Dermis microvascular lymphatic vessel endothelial cell (primary cell): ENCODE data around the gene RSPH1. TPM values are rescaled to one million over a fixed set of nuclear protein-coding genes. Genes with fewer than 3 reads are reported as not detected.

Experiments
- DNase-seq, 2 donors: peaks; one replicate each; pipeline versions ENCODE4 v3.0.0 to v3.0.0-alpha.2; 2010; ENCODE audit warnings: low read depth in 2 of 2
- total RNA-seq: library from RNA; depleted of rRNA; stranded (reverse); fragments of >200 nt; gene quantifications from 2 replicates; pipeline ENCODE4 v1.2.1, GENCODE V29; 2014

The RSPH1 gene
- total RNA-seq, 1 donor from 2014 or later, result not detected

DNA sequence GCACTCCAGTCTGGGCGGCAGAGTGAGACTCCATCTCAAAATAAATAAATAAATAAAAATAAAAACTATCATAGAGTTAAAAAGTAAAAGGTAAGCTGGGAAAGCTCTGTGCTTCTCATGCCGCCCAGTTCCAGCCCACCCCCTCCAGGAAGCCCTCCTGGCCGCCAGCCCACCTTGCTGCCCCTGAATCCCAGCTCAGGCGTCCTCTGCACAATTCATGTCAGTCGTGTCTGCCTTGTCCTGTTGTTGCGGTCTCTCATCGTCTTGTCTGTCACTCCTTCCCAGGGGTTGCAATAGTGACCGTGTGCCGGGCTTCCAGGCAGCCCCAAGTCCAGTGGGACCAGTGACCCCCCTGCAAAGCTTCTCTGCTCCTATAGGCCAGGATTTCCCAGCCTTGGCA is 44.1 kb downstream of the RSPH1 start:
- no peak for DNase-seq

DNA sequence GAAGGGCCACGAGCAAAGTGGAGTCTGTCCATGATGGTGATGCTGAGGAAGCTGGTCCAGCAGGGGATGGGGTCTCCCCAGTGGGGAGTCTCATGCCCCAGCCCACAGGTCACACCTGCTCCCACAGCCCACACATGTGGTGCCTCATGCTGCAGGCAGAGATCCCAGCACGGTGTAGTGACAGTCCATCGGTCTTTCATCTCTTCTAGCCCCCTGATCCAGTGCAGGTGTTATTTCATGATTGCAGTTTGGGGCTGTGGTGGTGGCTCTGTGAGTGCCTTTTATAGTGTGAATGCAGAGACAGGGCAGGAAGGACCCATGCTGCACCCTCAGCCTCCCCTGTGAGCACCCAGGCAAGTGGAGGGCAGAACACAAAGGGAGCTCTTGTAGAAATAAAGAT is 47.3 kb downstream of the RSPH1 start:
- no peak for DNase-seq

DNA sequence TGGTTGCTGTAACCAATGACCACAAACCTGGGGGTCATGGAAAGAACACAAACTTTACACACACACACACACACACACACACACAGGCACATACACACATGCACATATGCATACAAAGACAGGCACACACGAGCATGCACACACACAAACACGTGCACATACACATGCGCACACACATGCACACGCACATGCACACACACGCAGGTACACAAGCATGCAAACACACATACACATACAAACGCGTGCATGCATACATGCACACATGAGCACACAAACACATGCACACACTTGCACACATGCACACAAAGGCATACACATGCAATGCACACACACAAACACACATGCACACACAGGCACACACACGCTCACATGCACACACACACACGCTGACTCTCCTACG is 48.3 kb downstream of the RSPH1 start:
- no peak for DNase-seq

DNA sequence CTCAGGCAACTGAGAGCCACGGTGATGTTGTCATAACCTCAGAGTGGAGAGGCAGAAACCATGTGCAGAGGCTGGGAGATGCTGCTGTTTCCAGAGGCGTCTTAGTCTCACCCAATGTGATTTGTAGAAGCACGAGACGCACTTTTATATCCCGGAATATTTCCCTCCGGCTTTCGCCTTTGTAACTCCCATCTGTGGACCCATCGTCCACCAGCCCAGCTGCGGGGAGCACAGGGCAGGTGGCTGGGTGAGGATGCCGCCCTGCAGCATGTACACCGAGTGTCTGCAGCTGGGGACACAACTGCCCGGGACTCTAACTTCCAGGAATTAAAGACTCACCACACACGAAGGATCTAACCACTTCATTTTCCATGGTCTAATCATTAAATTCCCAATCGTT is 48.8 kb downstream of the RSPH1 start:
- no peak for DNase-seq

DNA sequence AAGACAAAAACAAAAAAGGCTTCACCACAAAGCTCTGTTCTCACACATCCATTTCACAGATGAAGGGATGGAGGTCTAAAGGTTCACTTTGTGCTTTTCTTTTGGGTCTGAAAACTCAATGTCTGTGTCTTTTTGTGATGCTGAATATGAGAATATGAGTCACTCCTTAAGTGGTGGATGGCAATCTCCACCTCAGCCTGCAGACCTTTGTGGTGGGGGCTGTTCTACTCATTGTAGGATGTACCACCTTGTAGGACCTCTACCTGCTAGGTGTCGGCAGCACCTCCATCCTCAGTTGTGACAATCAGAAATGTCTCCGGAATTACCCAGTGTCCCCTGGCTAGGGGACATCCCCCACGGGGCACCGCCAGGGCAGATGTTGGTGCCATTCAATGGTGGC is 49.5 kb downstream of the RSPH1 start:
- DNase-seq, result no peak

DNA sequence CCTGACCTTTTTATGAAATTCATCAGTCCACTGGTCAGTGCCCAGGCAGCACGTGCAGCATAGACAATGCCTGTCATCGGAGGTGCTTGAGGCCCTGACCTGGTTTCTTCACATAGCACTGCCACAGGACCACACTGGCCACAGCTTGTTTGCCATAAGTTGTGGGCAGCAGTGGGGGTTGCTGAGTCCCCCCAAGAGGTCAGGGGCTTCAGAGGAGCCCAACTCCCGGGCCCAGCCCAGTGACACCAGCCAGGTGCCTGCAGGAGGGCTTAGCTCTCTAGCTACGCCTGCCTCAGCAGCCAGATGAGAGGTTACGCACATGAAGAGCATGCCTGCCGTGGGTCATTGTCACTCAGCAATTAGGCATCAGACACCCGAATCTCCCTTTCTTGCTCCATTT is 50.7 kb downstream of the RSPH1 start:
- DNase-seq, result no peak

DNA sequence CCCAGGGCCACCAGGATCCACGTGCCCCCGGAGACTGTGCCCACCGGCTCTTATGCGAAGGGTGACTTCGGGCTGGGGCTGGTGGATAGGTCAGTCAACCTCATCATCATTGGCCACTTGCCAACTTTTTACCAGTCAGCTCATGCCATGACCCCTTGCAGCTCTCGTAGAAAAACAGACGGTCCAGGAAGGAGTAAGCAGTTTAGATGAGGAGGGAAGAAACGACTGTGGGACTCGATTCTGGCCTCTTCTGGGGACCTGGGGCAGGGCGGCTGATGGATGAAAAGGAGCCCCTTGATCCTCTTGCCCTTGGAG is 51.3 kb downstream of the RSPH1 start:
- DNase-seq, result no peak

DNA sequence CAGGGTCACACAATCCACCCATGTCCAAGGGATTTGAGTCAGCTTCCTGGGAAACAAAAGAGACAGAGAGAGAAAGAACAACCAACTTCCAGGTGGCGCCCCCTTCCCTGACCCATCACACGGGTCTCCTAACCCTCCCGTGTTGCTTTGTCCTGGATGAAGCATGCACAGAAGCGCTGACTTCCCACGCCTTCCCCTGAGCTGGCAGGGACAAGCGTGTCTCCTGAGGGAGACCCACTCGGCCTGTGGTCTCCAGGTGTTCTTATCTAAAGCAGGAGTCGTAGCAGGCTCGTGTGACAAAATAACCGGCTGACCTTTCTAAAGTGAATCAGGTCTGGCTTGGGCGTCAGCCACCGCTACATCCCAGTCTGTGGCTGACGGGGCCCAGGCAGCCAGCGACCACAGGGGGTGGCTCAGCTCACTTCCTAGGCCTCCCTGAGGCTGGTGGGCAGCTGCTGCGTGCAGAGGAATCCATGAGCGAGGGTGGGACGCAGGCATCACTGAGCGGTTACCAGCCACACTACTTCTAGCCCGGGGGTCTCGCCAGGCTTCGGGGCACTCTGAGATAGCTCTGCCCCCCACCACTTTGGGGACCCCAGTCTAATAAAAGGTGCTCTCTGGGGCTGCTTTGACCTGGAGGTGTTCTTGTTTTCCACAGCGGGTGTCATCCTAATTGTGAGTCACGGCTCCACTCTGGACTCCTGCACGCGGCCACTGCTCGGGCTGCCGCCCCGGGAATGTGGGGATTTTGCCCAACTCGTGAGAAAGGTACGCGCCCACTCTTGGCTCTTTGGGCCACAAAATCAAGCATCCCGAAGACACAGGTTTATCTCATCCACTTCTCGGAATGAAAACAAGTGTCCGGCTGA is 51.9 kb downstream of the RSPH1 start:
- DNase-seq, result no peak

DNA sequence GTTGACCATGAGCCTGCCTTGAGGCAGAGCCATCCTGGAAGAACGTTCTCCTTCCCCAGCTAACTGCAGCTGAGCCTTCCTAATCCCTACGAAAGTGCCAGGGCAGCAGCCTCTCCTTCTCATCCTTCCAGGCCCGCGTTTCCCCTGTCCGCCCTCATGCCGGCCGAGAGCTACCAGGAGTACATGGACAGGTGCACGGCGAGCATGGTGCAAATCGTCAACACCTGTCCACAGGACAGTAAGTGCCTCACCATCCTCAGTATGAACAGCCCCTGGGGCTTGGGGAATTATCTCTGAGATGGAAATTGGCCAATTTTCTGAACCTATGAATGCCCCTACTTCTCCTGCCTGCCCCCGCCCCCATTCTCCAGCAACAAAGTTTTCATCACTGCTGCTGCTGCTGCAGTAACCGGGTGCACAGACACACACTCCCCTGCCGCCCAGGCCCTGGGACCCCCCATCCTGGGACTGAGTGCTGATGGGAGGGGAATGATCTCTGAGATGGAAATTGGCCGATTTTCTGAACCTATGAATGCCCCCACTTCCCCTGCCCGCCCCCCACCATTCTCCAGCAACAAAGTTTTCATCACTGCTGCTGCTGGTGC is 52.7 kb downstream of the RSPH1 start:
- no peak for DNase-seq

DNA sequence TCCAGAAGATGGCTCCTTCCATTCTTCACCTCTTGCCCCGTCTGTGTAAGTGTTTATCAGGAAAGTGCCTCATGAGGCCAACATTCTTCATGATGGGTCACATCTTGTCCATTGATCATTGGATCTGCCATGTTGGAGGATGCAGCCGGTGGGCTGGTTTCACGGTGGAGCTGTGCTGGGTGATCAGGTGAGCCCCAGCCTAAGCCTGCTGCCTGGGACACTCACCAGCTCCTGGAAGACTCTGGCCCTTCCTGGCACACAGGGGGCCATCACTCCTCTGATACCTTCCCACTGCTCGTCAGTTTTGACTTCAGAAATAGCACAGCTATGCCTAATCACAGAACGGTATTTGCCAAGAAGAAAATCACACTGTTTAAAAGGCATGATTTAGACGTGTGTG is 54.1 kb downstream of the RSPH1 start:
- no peak for DNase-seq

DNA sequence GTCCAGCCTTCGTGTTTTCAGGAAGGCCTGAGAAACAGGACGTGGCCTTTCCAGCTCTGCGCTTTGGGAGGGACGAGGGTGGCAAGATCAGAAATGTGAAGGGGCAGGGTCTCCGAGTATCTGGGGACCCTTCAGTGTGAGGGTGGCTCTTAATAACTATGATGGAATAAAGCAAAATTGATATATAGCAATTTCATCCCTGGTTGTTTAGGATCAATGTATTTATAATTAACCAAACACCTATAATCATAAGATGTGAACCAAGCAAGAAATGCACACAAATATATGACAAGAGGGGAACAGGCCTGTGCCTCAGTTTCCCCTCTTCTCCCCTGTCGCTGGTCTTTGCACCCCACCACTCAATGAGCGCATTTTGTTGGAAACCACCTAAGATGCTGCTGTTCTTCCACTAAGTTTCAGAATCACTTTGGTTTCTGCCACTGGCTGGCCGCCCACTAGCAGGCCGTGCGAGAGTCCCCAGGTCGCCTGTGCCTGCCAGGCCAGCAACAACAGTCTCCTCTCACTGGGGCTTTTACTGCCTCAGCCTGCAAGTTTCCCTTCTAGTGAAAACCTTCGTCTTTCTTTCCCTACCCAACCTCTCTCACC is 55.7 kb downstream of the RSPH1 start:
- no peak for DNase-seq

DNA sequence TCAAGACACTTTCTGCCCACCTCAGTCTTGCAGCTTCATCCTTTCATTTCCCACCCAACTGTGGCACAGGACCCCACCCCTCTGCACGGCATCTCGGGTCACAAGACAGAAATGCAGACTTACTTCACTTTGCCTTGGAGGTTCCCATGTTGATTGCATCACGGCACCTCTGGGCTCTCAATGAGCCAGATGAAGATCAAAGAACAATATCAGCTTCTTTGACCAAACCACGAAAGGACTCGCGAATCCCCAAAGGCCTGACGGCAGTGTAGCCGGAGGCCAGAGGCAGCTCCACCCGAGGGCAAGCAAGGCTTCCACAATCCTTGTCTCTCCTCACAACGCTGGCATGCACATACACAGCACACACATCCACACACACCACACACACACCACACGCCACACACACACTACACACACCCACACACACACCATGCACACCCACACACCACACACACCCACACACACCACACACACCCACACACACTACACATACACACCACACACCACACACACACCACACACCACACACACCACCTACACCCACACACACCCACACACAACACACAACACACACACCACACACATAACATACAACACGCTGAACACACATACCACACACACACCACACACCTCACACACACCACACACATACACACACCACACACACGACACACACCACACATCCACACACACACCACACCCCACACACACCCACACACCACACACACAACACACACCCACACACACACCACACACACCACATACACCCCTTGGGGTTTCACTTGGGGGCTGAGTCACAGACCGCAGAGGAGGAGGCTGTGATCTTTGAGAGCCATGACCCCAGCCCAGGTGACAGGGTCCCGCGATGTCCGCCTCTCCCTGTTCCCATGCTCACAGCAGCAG is 56.5 kb downstream of the RSPH1 start:
- DNase-seq, result no peak

DNA sequence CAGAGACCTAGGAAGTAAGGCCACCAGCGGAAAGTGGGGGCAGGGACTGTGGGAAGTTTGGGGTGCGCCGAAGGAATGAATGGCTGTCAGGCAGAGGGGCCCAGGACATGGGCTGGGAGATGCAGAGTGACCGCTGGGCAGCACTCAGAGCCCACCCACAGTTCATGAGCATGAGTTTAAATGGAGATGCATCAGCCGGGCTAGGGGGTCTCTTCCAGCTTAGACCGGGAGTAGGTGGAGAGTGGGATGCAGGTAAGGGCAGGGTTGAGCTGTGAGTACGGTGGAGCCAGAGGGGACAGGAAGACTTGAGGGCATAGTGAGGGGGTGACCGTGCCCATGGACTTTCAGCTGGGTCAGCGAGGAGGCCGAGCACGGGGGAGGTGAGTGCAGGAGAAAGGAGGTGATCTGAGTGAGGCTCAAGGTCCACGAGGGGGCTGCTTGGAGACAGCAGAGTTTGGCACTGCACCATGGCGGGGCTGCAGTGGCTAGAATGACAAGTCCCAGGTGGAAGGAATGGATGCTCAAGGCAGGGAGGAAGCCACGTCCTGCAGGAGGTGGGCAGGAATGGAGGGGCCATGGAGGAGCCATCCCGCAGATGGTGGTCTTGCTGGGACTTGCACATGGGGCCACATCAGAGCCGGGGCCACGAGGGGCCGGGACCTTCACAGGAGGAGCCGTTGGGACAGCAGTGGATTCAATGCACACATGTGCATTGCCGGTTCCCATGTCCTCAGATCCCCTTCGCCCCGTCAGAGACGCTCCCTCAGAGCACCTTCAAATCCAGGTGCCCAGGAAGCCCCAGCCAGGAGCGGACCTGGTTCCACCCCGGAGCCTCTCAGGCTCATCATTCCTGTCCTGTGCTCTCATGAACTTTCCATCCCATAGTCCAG is 57.5 kb downstream of the RSPH1 start:
- DNase-seq, result no peak

DNA sequence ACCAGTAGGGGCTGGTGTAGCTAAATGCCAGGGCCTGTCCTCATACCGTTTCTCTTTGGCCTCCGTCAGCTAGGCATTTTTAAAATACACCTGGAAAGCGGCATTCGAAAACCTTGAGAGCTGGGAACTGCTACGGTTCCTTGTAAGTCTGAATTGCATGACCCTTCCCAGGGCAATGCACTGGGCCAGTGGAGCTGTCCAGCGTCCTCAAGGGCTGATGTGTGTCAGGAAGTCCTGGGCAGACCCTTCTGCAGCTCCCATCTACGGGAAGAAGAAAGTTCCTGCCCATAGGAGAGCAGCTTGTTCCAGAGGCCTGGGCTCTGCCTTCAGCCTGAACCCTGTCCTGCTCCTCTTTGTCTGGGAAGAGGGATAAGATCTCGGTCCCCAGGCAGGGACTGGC is 58.2 kb downstream of the RSPH1 start:
- peak in 1 of 2 donors; percentile 31 for DNase-seq

DNA sequence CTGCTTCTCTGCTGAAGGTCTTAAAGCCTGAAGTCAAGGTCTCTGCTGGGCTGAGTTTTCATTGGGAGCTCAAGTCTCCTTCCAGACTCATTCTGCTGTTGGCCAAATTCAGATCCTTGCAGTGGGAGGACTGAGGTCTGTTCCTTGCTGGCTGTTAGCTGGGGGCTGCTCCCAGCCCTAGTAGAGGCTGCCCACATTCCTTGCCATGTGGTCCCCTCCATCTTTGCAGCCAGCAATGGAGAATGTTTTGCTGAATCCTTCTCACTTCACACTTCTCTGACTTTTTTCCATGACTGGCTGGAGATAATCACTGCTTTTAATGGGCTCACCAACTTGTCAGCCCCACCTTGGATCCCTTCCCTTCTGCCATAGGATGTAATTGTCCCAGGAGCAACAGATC is 59.1 kb downstream of the RSPH1 start:
- DNase-seq, result no peak

DNA sequence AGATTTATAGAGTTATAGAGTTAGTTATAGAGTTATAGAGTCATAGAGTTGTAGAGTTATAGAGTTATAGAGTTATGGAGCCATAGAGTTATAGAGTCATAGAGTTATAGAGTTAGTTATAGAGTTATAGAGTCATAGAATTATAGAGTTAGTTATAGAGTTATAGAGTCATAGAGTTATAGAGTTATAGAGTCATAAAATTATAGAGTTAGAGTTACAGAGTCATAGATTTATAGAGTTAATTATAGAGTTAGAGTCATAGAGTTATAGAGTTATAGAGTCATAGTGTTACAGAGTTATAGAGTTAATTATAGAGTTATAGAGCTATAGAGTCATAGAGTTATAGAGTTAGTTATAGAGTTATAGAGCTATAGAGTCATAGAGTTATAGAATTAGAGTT is 60.2 kb downstream of the RSPH1 start:
- no peak for DNase-seq

DNA sequence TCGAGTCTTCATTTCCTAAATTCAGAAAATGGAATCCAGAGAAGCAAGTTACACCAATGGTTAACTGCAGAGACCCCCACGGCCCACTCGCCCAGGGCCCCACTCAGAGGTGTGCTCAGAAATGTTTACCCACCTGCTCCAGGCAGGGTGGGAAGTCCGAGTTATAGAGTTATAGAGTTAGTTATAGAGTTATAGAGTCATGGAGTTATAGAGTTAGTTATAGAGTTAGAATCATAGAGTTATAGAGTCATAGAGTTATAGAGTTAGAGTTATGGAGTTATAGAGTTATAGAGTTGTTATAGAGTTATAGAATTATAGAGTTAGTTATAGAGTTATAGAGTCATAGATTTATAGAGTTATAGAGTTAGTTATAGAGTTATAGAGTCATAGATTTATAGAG is 60.6 kb downstream of the RSPH1 start:
- DNase-seq, result no peak

DNA sequence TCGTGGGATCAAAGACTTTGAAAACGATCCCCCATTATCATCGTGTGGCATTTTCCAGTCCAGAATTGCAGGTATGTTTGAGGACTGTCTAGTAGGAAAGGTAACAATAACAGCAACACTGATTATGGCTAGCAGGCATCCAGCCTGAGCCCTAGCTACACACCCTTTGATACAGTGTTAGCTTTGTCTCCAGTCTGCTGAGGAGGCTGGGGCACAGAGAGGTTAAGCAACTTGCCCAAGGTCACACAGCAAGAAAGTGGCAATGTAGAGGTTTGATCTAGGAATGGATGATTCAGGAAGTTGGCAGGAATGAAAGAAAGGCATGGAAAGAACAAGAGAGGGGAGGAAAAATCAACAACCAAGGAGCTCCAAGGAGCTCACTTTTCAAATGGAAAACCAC is 61.1 kb downstream of the RSPH1 start:
- DNase-seq, result no peak

DNA sequence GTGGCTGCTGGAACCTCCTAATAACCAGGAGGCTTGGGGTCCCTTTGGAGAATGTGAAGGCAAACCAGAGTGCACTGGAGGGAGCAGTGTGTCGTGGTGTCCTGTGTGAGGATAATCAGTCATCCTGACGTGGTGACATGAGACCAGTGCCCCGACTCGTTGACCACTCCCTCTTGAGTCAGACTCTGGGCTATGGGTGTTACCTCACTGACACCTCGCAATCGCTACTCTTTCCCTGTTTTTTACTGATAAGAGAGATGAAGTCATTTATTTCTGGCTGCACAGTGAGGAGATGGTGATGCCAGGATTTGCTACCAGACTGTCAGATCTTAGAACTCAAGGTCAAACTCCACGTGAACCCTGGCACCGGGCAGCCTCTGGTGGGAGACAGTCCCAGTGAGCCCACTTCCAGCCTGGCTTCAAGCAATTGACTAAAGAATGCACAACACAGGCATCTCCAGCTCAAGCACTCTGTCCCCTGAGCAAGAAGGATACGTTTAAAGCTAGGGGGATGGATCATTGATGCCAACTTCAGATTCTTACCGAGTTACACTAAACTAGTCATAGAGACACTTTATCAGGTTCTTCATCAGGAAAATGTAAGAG is 62.0 kb downstream of the RSPH1 start:
- no peak for DNase-seq

DNA sequence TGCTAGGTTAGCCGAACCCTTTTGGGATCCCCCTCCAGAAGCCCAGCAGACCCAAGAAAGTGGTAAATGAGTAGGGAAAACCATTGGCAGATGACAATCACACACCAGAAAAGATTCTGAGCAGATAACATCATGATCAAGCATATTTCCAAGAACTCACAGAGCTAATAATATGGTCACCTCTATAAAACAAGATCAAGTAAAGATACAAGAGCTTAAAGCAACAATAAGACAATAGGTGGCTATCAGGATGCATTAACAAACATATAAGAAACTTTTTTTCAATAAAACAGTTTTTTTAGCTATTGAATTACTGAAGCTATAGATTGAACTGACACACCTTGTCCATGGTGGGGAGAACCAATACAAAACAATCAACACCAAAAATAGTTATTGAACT is 63.3 kb downstream of the RSPH1 start:
- DNase-seq, result no peak

DNA sequence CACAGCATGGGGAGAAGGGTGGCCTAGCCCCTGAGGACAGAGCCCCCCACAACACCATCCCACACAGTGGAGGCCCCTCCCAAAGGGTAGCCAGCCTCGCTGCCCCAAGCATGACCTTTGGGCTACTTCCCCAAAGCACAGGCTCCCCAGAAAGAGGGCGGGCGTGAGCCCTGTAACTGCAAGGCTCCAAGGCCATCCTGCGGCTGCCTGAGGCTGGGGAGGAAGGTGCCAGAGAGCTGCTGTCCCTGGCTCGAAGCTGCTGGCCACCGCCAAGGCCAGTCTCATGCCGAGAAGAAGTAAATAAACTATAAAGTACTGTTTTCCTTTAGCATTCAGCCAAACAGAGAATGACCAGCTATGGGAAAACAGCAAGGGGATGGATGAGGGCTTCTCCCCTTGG is 64.8 kb downstream of the RSPH1 start:
- no peak for DNase-seq
